CMK (cell line): Measurements from ENCODE around the gene SFMBT1.
"Not testable (repeated sequence)": the region's sequence is repeated elsewhere in the genome, so short reads cannot be mapped to it uniquely, and the experiment has no call there.

Source experiments
- DNase-seq: peaks from one replicate; pipeline ENCODE4 v3.0.0-alpha.2; 2010; ENCODE audit warnings: low read depth

The SFMBT1 gene

GRCh38 chr3:53038679-53039375 is 7.0 kb downstream of the SFMBT1 start:
- no peak for DNase-seq

GRCh38 chr3:53035825-53036619 is 9.9 kb downstream of the SFMBT1 start:
- DNase-seq: no peak

GRCh38 chr3:53035018-53035417 is 10.9 kb downstream of the SFMBT1 start:
- not testable (repeated sequence) for DNase-seq

- not testable (repeated sequence) for DNase-seq
These were observed 11.5 kb downstream of the SFMBT1 start for GRCh38 chr3:53034411-53034810.

GRCh38 chr3:53032609-53033008 is 13.3 kb downstream of the SFMBT1 start:
- DNase-seq: no peak

GRCh38 chr3:53030619-53031449 is 15.0 kb downstream of the SFMBT1 start:
- DNase-seq: no peak

- no peak for DNase-seq
These were observed 17.2 kb downstream of the SFMBT1 start for GRCh38 chr3:53028641-53029040.

GRCh38 chr3:53027254-53027844 is 18.5 kb downstream of the SFMBT1 start:
- no peak for DNase-seq

- no peak for DNase-seq
These were observed 19.3 kb downstream of the SFMBT1 start for GRCh38 chr3:53026382-53027162.

GRCh38 chr3:53024315-53024714 is 21.6 kb downstream of the SFMBT1 start:
- DNase-seq: no peak

- no peak for DNase-seq
These were observed 22.6 kb downstream of the SFMBT1 start for GRCh38 chr3:53023072-53023823.

GRCh38 chr3:53022647-53023046 is 23.2 kb downstream of the SFMBT1 start:
- no peak for DNase-seq

- DNase-seq: no peak
These were observed 29.6 kb downstream of the SFMBT1 start for GRCh38 chr3:53016236-53016635.

GRCh38 chr3:53011324-53011723 is 34.5 kb downstream of the SFMBT1 start:
- DNase-seq: no peak

GRCh38 chr3:53009826-53010539 is 35.9 kb downstream of the SFMBT1 start:
- no peak for DNase-seq

- DNase-seq: no peak
These were observed 36.9 kb downstream of the SFMBT1 start for GRCh38 chr3:53008932-53009331.

GRCh38 chr3:53005854-53006513 is 39.9 kb downstream of the SFMBT1 start:
- no peak for DNase-seq

- no peak for DNase-seq
These were observed 40.5 kb downstream of the SFMBT1 start for GRCh38 chr3:53005338-53005737.

- no peak for DNase-seq
These were observed 42.6 kb downstream of the SFMBT1 start for GRCh38 chr3:53003320-53003719.
